GM12878 (cell line): ENCODE measurements around the gene AUNIP. TPM values are rescaled to one million over a fixed set of nuclear protein-coding genes. Genes with fewer than 3 reads are reported as not detected.

ENCODE experiments used
- ATAC-seq: fragments of 200-7000 bp; cut with Tn5 transposase; 3 replicates; pipeline ENCODE4 v1.9.1; 2020; ENCODE audit warnings: mild to moderate bottlenecking, moderate library complexity
- BruUV-seq: library from RNA; stranded (reverse); fragments of 400-500 nt; replicated peaks from 2 replicates; lab custom pipeline; 2021; lab: Mats Ljungman, UMichigan
- CTCF ChIA-PET: fragments of 300-600 bp; sonication (Branson Sonifier 250); formaldehyde crosslinking; extraction: SDS; loops from one replicate; lab custom pipeline; 2021; ENCODE audit warnings: inconsistent platforms; lab: Yijun Ruan, JAX
- POLR2A ChIA-PET: fragments of 350-600 bp; formaldehyde crosslinking; extraction: SDS; loops from one replicate; lab custom pipeline; 2021; ENCODE audit warnings: inconsistent platforms; lab: Charles Lee
- RAD21 ChIA-PET: fragments of 300-600 bp; sonication (Branson Sonifier 250); formaldehyde crosslinking; loops from one replicate; lab custom pipeline; 2023; ENCODE audit warnings: antibody characterized with exemption; ENCODE audit not compliant: unreplicated experiment; lab: Charles Lee
- SMC1A ChIA-PET: fragments of 300-600 bp; sonication (Branson Sonifier 250); formaldehyde crosslinking; loops from one replicate; lab custom pipeline; 2023; ENCODE audit not compliant: unreplicated experiment, uncharacterized antibody; lab: Charles Lee
- DNase-seq: peaks from one replicate; pipeline ENCODE4 v3.0.0-alpha.2; 2011; ENCODE audit warnings: low read depth, low spot score
- FAIRE-seq: peaks from 3 replicates; lab custom pipeline; 2011; peaks lifted over from hg19 to GRCh38; lab: Jason Lieb, UNC
- H2AFZ ChIP-seq: 2 replicates; pipeline ENCODE4 v1.6.0; 2011; ENCODE audit warnings: low read depth, low read length, control low read depth; ENCODE audit not compliant: control insufficient read depth
- H3K27ac ChIP-seq: 2 replicates; pipeline ENCODE4 v1.5.1; 2011; ENCODE audit warnings: control low read depth; ENCODE audit not compliant: control insufficient read depth, insufficient read depth
- H3K27me3 ChIP-seq, 2 experiments: replicated peaks in 1 of 2; 2 replicates each; pipeline versions ENCODE4 v1.6.0 to v1.6.1; 2011; ENCODE audit warnings: low read length in 1 of 2; ENCODE audit not compliant: control insufficient read depth in 2 of 2, insufficient read depth in 2 of 2
- H3K36me3 ChIP-seq, 2 experiments: 2 replicates each; pipeline ENCODE4 v1.5.1; 2011; ENCODE audit warnings: low read length in 1 of 2; ENCODE audit not compliant: control insufficient read depth in 2 of 2, insufficient read depth in 2 of 2
- H3K4me1 ChIP-seq: 2 replicates; pipeline ENCODE4 v1.6.1; 2011; ENCODE audit warnings: mild to moderate bottlenecking, low read length, moderate library complexity, mixed read lengths; ENCODE audit not compliant: control insufficient read depth, insufficient read depth
- H3K4me2 ChIP-seq: 2 replicates; pipeline ENCODE4 v1.6.0; 2011; ENCODE audit warnings: control low read depth; ENCODE audit not compliant: control insufficient read depth, insufficient read depth
- H3K4me3 ChIP-seq: fragments of 200-600 bp; sonication (generic); 2 replicates; pipeline ENCODE4 v1.5.1; 2016
- H3K79me2 ChIP-seq: 2 replicates; pipeline ENCODE4 v1.6.0; 2011; ENCODE audit warnings: low read length; ENCODE audit not compliant: control insufficient read depth, insufficient read depth
- H3K9ac ChIP-seq: 2 replicates; pipeline ENCODE4 v1.8.0; 2011; ENCODE audit warnings: low read length, control low read depth, mixed read lengths; ENCODE audit not compliant: control insufficient read depth, insufficient read depth
- H3K9me3 ChIP-seq: replicated peaks from 3 replicates; pipeline ENCODE4 v1.5.1; 2011; ENCODE audit warnings: mild to moderate bottlenecking, low read length; ENCODE audit not compliant: control insufficient read depth, insufficient read depth
- H4K20me1 ChIP-seq: 2 replicates; pipeline ENCODE4 v1.6.0; 2011; ENCODE audit not compliant: control insufficient read depth, insufficient read depth
- CHD1 ChIP-seq: IDR thresholded peaks from 2 replicates; pipeline ENCODE4 v1.6.1; 2012; ENCODE audit warnings: low read depth, low read length, improper control_type of control experiment
- CTCF ChIP-seq, 3 experiments: IDR thresholded peaks in 2 of 3; conservative IDR thresholded peaks in 1 of 3; 2 replicates each; pipeline ENCODE4 v1.5.1; 2011; ENCODE audit warnings: low read depth in 3 of 3, low read length in 3 of 3, mild to moderate bottlenecking in 3 of 3, control low read depth in 2 of 3, moderate library complexity in 2 of 3, inconsistent platforms in 1 of 3, mixed read lengths in 1 of 3; ENCODE audit not compliant: control insufficient read depth in 2 of 3, insufficient read depth in 1 of 3; ENCODE audit errors: extremely low read depth in 1 of 3
- HDAC2 ChIP-seq: fragments of 200-600 bp; sonication (generic); IDR thresholded peaks from 2 replicates; pipeline ENCODE4 v1.6.1; 2017
- HDGF ChIP-seq: fragments of 450-650 bp; IDR thresholded peaks from 2 replicates; pipeline ENCODE4 v1.6.1; 2016; ENCODE audit warnings: antibody characterized with exemption
- IKZF2 ChIP-seq, 2 experiments: fragments of 450-650 bp; IDR thresholded peaks; 2 replicates each; pipeline ENCODE4 v1.6.1; 2017; ENCODE audit warnings: mild to moderate bottlenecking in 2 of 2, moderate library complexity in 2 of 2
- IRF4 ChIP-seq: IDR thresholded peaks from 2 replicates; pipeline ENCODE4 v1.6.1; 2011; ENCODE audit warnings: low read depth, low read length
- NKRF ChIP-seq: fragments of 450-650 bp; conservative IDR thresholded peaks from 2 replicates; pipeline ENCODE4 v1.6.1; 2017; ENCODE audit warnings: mild to moderate bottlenecking, moderate library complexity
- NR2F1 ChIP-seq: fragments of 450-650 bp; conservative IDR thresholded peaks from 2 replicates; pipeline ENCODE4 v1.6.1; 2017; ENCODE audit warnings: mild to moderate bottlenecking
- PAX8 ChIP-seq: fragments of 450-650 bp; IDR thresholded peaks from 2 replicates; pipeline ENCODE4 v1.6.1; 2017; ENCODE audit warnings: mild to moderate bottlenecking, moderate library complexity
- RAD21 ChIP-seq: IDR thresholded peaks from 2 replicates; pipeline ENCODE4 v1.6.1; 2011; ENCODE audit warnings: mild to moderate bottlenecking, low read depth, low read length, moderate library complexity; ENCODE audit not compliant: insufficient read depth
- RAD51 ChIP-seq: fragments of 450-650 bp; IDR thresholded peaks from 2 replicates; pipeline ENCODE4 v1.6.1; 2016; ENCODE audit warnings: moderate library complexity, mild to moderate bottlenecking, inconsistent platforms
- RBBP5 ChIP-seq: fragments of 200-600 bp; sonication (generic); conservative IDR thresholded peaks from 2 replicates; pipeline ENCODE4 v1.6.1; 2016
- SREBF2 ChIP-seq: IDR thresholded peaks from 2 replicates; pipeline ENCODE4 v1.6.1; 2012; ENCODE audit warnings: mild to moderate bottlenecking, low read length
- WGBS: methylation state at CpG from one replicate; pipeline ENCODE4 v1.1.6; 2016; ENCODE audit warnings: low lambda C conversion rate; ENCODE audit not compliant: insufficient replicate concordance, insufficient coverage; ENCODE audit errors: missing lambda C conversion rate; 5-methylcytosine and 5-hydroxymethylcytosine counted together
- in situ Hi-C: fragments of 300-500 bp; cut with MboI; formaldehyde crosslinking; loops from 9 replicates; pipeline ENCODE4 v1.14.3; 2018; ENCODE audit warnings: mixed read lengths
- intact Hi-C: fragments of 100-400 bp; cut with micrococcal nuclease; formaldehyde crosslinking; loops from one replicate; pipeline ENCODE4 v1.14.2; 2022; ENCODE audit not compliant: unreplicated experiment
- polyA plus RNA-seq, 11 experiments: library from polyadenylated mRNA; depleted of rRNA in 4 of 11; unstranded in 6 of 11; stranded (reverse) in 5 of 11; fragments of >200 nt; fragmentation: Nextera tagmentation in 4 of 11; fragmentation: Illumina TruSeq in 1 of 11; extraction: Ambion mirVana in 4 of 11; extraction: Trizol in 1 of 11; gene quantifications; 1 replicate in 1 of 11; 2 replicates in 10 of 11; pipeline versions ENCODE4 v1.2.1 to v1.2.3, GENCODE V29; 2011 to 2016; ENCODE audit warnings: inconsistent platforms in 2 of 11, missing spikeins in 2 of 11, low read depth in 1 of 11
- total RNA-seq, 4 experiments: library from RNA; depleted of rRNA in 3 of 4; stranded (reverse); fragments of >200 nt in 3 of 4; fragmentation: Illumina TruSeq in 1 of 4; extraction: Trizol in 1 of 4; gene quantifications; 2 replicates each; pipeline versions ENCODE4 v1.2.1 to v1.2.3, GENCODE V29; 2013 to 2021
- TF ChIP-seq, protein P1 (sequence below): IDR thresholded peaks from 2 replicates; pipeline ENCODE4 v1.6.1; 2012; ENCODE audit warnings: low read depth, low read length, improper control_type of control experiment

Gene AUNIP
- total and polyA plus RNA-seq, 10 of the 15 experiments (the other 5 are each of a cell fraction or from before 2014, with no cell fraction given), result 3.9 to 20.0 (median 12.7) TPM

GRCh38 chr1:25809929-25810328 lies 49.3 kb downstream of the AUNIP start (continued):
- peak in 1 of 3 experiments; percentile 17; a peak in 2 of 6 replicates for TF ChIP-seq CTCF (IDR thresholded peaks at IDR 0.05 in 2 of 3, conservative IDR thresholded peaks at IDR 0.05 in 1 of 3; ENCODE audit: control insufficient read depth in 2 of 3, extremely low read depth in 1 of 3, insufficient read depth in 1 of 3, low read depth in 3 of 3, low read length in 3 of 3)
- TF ChIP-seq IKZF2 (IDR thresholded peaks at IDR 0.05), result no peak
- TF ChIP-seq RAD21, result 0 out of 2 replicates have a peak, but pooled peaks have one; percentile 34

DNA sequence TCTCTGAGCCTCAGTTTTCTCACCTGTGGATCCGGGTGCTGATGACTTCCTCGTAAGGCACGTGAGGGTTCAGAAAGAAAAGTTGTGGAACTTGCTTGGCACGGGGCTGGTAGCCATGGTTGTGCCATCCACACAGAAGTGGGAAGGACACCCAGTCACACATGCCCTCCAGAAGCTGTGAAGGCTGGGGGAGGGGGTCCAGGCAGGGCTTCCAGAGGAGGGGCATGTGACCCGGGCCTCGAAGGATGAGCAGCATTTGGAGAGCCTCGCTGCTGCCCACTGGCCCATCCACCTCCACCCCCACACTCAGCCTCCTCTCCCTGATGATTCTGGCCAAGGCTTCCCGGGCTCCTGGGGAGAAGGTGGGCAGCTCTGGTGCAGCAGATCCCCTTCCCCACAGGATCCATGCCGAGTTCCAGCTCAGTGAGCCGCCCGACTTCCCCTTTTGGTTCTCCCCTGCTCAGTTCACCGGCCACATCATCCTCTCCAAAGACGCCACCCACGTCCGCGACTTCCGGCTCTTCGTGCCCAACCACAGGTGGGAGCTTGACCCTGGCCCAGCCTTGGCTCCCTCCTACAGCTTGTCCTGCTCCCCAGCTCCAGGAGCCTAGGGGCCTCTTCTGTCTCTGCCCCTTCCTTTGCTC lies 49.9 kb downstream of the AUNIP start:
- peak; percentile 50 for ATAC-seq
- H3K27ac ChIP-seq, result no peak overlapping the region
- H3K9me3 ChIP-seq, result no peaks in the 10 kb centered on the region
- no TSS peak for BruUV-seq
- RAD21 ChIA-PET, result interaction anchor here (0.6 to 3.2 kb wide), 16 partner anchors 8 to 373 kb away, joined by 3 to 15 read pairs (median 4); partner anchors contain the start of genes LDLRAP1, MTFR1L and PAFAH2
- in situ Hi-C loops, result loop anchor here (25.0 kb wide), 1 partner anchor 397 kb away; the partner anchor contains the start of gene RHCE
- CTCF ChIA-PET, result interaction anchor here (0.6 to 8.1 kb wide), 28 partner anchors 10 to 961 kb away, joined by 3 to 63 read pairs (median 4); partner anchors contain the start of genes MTFR1L, PAFAH2 and SELENON
- no peaks in the 10 kb centered on the region for H4K20me1 ChIP-seq
- WGBS, result 7% methylated on average over 18 of the region's 18 CpGs
- FAIRE-seq, result no peak
- H3K4me2 ChIP-seq, result peak overlapping the region; percentile 21
- H3K36me3 ChIP-seq, result no peaks in the 10 kb centered on the region
- no peak overlapping the region for H3K9ac ChIP-seq
- H3K4me1 ChIP-seq, result peaks cover 15% of the 10 kb centered on the region
- no peak overlapping the region for H3K4me3 ChIP-seq
- no peaks in the 10 kb centered on the region for H3K27me3 ChIP-seq
- POLR2A ChIA-PET, result interaction anchor here (1.1 to 1.9 kb wide), 2 partner anchors 11 to 570 kb away, joined by 4 to 5 read pairs; no protein-coding TSS in a partner anchor
- DNase-seq, result no peak
- SMC1A ChIA-PET, result interaction anchor here (0.6 to 1.9 kb wide), 15 partner anchors 8 to 592 kb away, joined by 3 to 14 read pairs (median 3); partner anchors contain the start of genes MTFR1L and PAFAH2
- no peaks in the 10 kb centered on the region for H3K79me2 ChIP-seq
- intact Hi-C loops, result loop anchor here (10.0 kb wide), 1 partner anchor 565 kb away; the partner anchor contains the start of gene RSRP1
- H2AFZ ChIP-seq, result no peak overlapping the region; the same call in 1 of the 2 replicates
- TF ChIP-seq NR2F1 (0 out of 2 replicates have a peak, but pooled peaks have one; percentile 54), CTCF (IDR thresholded peaks at IDR 0.05 in 2 of 3, conservative IDR thresholded peaks at IDR 0.05 in 1 of 3; ENCODE audit: control insufficient read depth in 2 of 3, extremely low read depth in 1 of 3, insufficient read depth in 1 of 3, low read depth in 3 of 3, low read length in 3 of 3) (no peak), PAX8 (no peak), SREBF2 (no peak), RAD51 (no peak), NKRF (no peak), CHD1 (no peak), HDGF (0 out of 2 replicates have a peak, but pooled peaks have one; percentile 41), HDAC2 (no peak), IRF4 (no peak), RBBP5 (no peak)
- TF ChIP-seq, protein P1, sequence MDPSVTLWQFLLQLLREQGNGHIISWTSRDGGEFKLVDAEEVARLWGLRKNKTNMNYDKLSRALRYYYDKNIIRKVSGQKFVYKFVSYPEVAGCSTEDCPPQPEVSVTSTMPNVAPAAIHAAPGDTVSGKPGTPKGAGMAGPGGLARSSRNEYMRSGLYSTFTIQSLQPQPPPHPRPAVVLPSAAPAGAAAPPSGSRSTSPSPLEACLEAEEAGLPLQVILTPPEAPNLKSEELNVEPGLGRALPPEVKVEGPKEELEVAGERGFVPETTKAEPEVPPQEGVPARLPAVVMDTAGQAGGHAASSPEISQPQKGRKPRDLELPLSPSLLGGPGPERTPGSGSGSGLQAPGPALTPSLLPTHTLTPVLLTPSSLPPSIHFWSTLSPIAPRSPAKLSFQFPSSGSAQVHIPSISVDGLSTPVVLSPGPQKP, result peak; percentile 43
